A673 (cell line): ENCODE data around the gene FURIN. TPM values are rescaled to one million over a fixed set of nuclear protein-coding genes. Genes with fewer than 3 reads are reported as not detected.
"Not testable (repeated sequence)": the region's sequence is repeated elsewhere in the genome, so short reads cannot be mapped to it uniquely, and the experiment has no call there.

Experiments used
- BruUV-seq: library from RNA; stranded (reverse); fragments of 400-500 nt; replicated peaks from 2 replicates; lab custom pipeline; 2021; lab: Mats Ljungman, UMichigan
- CTCF ChIA-PET: fragments of 300-600 bp; sonication (Branson Sonifier 250); formaldehyde crosslinking; loops from one replicate; lab custom pipeline; 2022; ENCODE audit warnings: antibody characterized with exemption; lab: Charles Lee
- POLR2A ChIA-PET: fragments of 300-600 bp; sonication (Branson Sonifier 250); formaldehyde crosslinking; loops from one replicate; lab custom pipeline; 2022; ENCODE audit warnings: antibody characterized with exemption; ENCODE audit not compliant: low non-redundant PET; lab: Charles Lee
- DNase-seq: peaks from one replicate; pipeline ENCODE4 v3.0.0-alpha.2; 2015; ENCODE audit warnings: low spot score
- H3K27ac ChIP-seq: fragments of 200-600 bp; sonication (generic); 2 replicates; pipeline ENCODE4 v1.5.1; 2016; ENCODE audit warnings: mixed run types, low read depth, mild to moderate bottlenecking, mixed read lengths, antibody characterized with exemption, low read length; ENCODE audit not compliant: poor library complexity, severe bottlenecking
- H3K27me3 ChIP-seq: fragments of 200-600 bp; sonication (generic); replicated peaks from 2 replicates; pipeline ENCODE4 v1.6.1; 2017; ENCODE audit warnings: mixed run types, low read depth, mild to moderate bottlenecking, mixed read lengths, antibody characterized with exemption, low read length; ENCODE audit not compliant: insufficient read depth, poor library complexity
- H3K36me3 ChIP-seq: fragments of 200-600 bp; sonication (generic); 2 replicates; pipeline ENCODE4 v1.6.1; 2016; ENCODE audit warnings: mixed run types, mild to moderate bottlenecking, mixed read lengths, antibody characterized with exemption, low read length; ENCODE audit not compliant: insufficient read depth, poor library complexity, severe bottlenecking
- H3K4me1 ChIP-seq: fragments of 200-600 bp; sonication (generic); 2 replicates; pipeline ENCODE4 v1.6.1; 2017; ENCODE audit warnings: mixed run types, mild to moderate bottlenecking, mixed read lengths, antibody characterized with exemption, low read length; ENCODE audit not compliant: insufficient read depth, poor library complexity, severe bottlenecking
- H3K4me3 ChIP-seq: fragments of 200-600 bp; sonication (generic); 2 replicates; pipeline ENCODE4 v1.5.1; 2016; ENCODE audit warnings: low read depth, mixed run types, mild to moderate bottlenecking, mixed read lengths, low read length; ENCODE audit not compliant: poor library complexity, severe bottlenecking
- H3K9me3 ChIP-seq: fragments of 200-600 bp; sonication (generic); 2 replicates; pipeline ENCODE4 v1.6.1; 2016; ENCODE audit warnings: mixed run types, low read depth, mild to moderate bottlenecking, mixed read lengths, antibody characterized with exemption, low read length; ENCODE audit not compliant: poor library complexity, severe bottlenecking
- CTCF ChIP-seq: fragments of 300-800, 200-600 bp; sonication (generic); conservative IDR thresholded peaks from 2 replicates; pipeline ENCODE4 v1.5.1; 2017; ENCODE audit warnings: low read depth, mild to moderate bottlenecking, antibody characterized with exemption, low read length, moderate library complexity, mixed read lengths
- EZH2 ChIP-seq: fragments of 200-600 bp; sonication (generic); IDR thresholded peaks from 2 replicates; pipeline ENCODE4 v1.6.1; 2017; ENCODE audit warnings: borderline replicate concordance, low read depth, mild to moderate bottlenecking, mixed read lengths, antibody characterized with exemption, low read length; ENCODE audit not compliant: poor library complexity, severe bottlenecking
- intact Hi-C: fragments of 100-400 bp; cut with micrococcal nuclease; formaldehyde crosslinking; loops from one replicate; pipeline ENCODE4 v1.10.0; 2022; ENCODE audit not compliant: unreplicated experiment
- total RNA-seq: library from RNA; stranded (reverse); gene quantifications from 2 replicates; pipeline ENCODE4 v1.2.3, GENCODE V29; 2021

The FURIN gene
- total RNA-seq, 1 experiment from 2014 or later = 63.4 TPM

- H3K9me3 ChIP-seq, H3K27me3 ChIP-seq, DNase-seq, H3K36me3 ChIP-seq, POLR2A ChIA-PET, BruUV-seq, intact Hi-C loops, H3K27ac ChIP-seq, H3K4me3 ChIP-seq: not testable (repeated sequence)
- H3K4me1 ChIP-seq = peaks cover 12% of the 10 kb centered on the region
- CTCF ChIA-PET = interaction anchor here (0.6 kb wide), 1 partner anchor 601 kb away, joined by 3 read pairs; no protein-coding TSS in a partner anchor
These were observed 59.7 kb downstream of the FURIN start for GRCh38 chr15:90928106-90928505.

DNA sequence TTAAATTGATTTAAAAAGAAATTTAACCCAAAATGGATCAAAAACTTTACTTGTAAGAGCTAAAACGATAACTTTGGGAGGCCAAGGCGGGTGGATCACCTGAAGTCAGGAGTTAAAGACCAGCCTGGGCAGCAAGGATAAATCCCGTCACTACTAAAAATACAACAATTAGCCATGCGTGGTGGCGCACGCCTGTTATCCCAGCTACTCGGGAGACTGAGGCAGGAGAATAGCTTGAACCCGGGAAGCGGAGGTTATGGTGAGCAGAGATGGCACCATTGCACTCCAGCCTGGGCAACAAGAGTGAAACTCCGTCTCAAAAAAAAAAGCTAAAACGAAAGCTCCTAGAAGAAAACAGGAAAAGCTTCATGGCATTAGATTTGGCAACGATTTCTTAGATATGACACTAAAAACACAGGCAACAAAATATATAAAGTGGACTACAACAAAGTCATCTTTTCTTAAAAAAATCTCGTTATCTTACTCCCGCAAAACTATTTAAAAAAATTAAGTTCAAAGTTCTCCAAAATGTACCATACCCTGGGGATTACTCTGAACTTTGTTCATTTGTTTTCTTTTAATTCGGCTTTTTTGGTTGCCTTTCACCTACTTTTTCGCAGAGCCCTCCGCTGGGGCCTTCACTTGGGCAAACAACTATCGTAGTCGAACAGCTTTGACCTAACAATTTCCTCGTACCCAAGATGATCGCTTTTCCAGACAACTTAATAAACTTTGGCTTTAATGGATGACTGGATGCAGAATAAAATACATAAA, 61.0 kb downstream of the FURIN start:
- ChIA-PET POLR2A (no interaction called here), CTCF (interaction anchor here (1.0 kb wide), 1 partner anchor 27 kb away, joined by 4 read pairs; no protein-coding TSS in a partner anchor)
- Histone ChIP-seq H3K27me3 (no peaks in the 10 kb centered on the region), H3K36me3 (no peaks in the 10 kb centered on the region), H3K27ac (peak overlapping the region; percentile 86), H3K9me3 (no peaks in the 10 kb centered on the region), H3K4me3 (peak overlapping the region; percentile 53), H3K4me1 (peaks cover 14% of the 10 kb centered on the region)
- no peak for TF ChIP-seq CTCF
- TF ChIP-seq EZH2 = no peak
- intact Hi-C loops = loop anchor here (2.0 to 10.0 kb wide), 3 partner anchors 27 to 785 kb away; partner anchors contain the start of gene MAN2A2
- BruUV-seq = TSS peak; percentile 92
- DNase-seq = no peak

GRCh38 chr15:90930861-90931574, 62.6 kb downstream of the FURIN start:
- no peaks in the 10 kb centered on the region for H3K36me3 ChIP-seq
- no peaks in the 10 kb centered on the region for H3K27me3 ChIP-seq
- DNase-seq = no peak
- peak overlapping the region; percentile 86 for H3K27ac ChIP-seq
- no TSS peak for BruUV-seq
- TF ChIP-seq EZH2 (no peak), CTCF (no peak)
- H3K9me3 ChIP-seq = no peaks in the 10 kb centered on the region
- H3K4me1 ChIP-seq = peaks cover 20% of the 10 kb centered on the region
- peak overlapping the region; percentile 96 for H3K4me3 ChIP-seq
- CTCF ChIA-PET = interaction anchor here (0.7 to 2.9 kb wide), 7 partner anchors 28 to 341 kb away, joined by 3 to 9 read pairs (median 5); partner anchors contain the start of gene MAN2A2
- intact Hi-C loops = loop anchor here (2.0 to 10.0 kb wide), 3 partner anchors 28 to 786 kb away; partner anchors contain the start of gene MAN2A2
- POLR2A ChIA-PET = no interaction called here
